HG03565 (cell line): ENCODE results near the gene GRK3.
"Not testable (repeated sequence)": the region's sequence is repeated elsewhere in the genome, so short reads cannot be mapped to it uniquely, and the experiment has no call there.

Experiments
- ATAC-seq: cut with Tn5 transposase; IDR thresholded peaks from one replicate; pipeline ENCODE4 v1.9.1; 2021; ENCODE audit warnings: mild to moderate bottlenecking, moderate library complexity; ENCODE audit not compliant: unreplicated experiment

The GRK3 gene

GRCh38 chr22:25694196-25694907, 129.9 kb downstream of the GRK3 start:
- no peak for ATAC-seq

GRCh38 chr22:25695146-25695545, 130.7 kb downstream of the GRK3 start:
- no peak for ATAC-seq

GRCh38 chr22:25696763-25697162, 132.3 kb downstream of the GRK3 start:
- no peak for ATAC-seq

GRCh38 chr22:25697181-25697664, 132.7 kb downstream of the GRK3 start:
- no peak for ATAC-seq

- ATAC-seq: no peak
Observed at GRCh38 chr22:25697978-25698377, 133.5 kb downstream of the GRK3 start.

- no peak for ATAC-seq
Observed at GRCh38 chr22:25698461-25698860, 134.0 kb downstream of the GRK3 start.

- ATAC-seq: no peak
Observed at GRCh38 chr22:25698978-25699377, 134.5 kb downstream of the GRK3 start.

GRCh38 chr22:25701056-25701780, 136.7 kb downstream of the GRK3 start:
- ATAC-seq: no peak

- no peak for ATAC-seq
Observed at GRCh38 chr22:25702040-25702439, 137.6 kb downstream of the GRK3 start.

GRCh38 chr22:25702571-25703167, 138.2 kb downstream of the GRK3 start:
- no peak for ATAC-seq

GRCh38 chr22:25704701-25705100, 140.2 kb downstream of the GRK3 start:
- ATAC-seq: no peak

GRCh38 chr22:25706197-25706596, 141.7 kb downstream of the GRK3 start:
- ATAC-seq: no peak

- ATAC-seq: not testable (repeated sequence)
Observed at GRCh38 chr22:25708430-25708829, 144.0 kb downstream of the GRK3 start.

- no peak for ATAC-seq
Observed at GRCh38 chr22:25709758-25710157, 145.3 kb downstream of the GRK3 start.

- no peak for ATAC-seq
Observed at GRCh38 chr22:25710501-25710900, 146.0 kb downstream of the GRK3 start.

- ATAC-seq: no peak
Observed at GRCh38 chr22:25711491-25711890, 147.0 kb downstream of the GRK3 start.

- no peak for ATAC-seq
Observed at GRCh38 chr22:25712661-25713400, 148.4 kb downstream of the GRK3 start.

- ATAC-seq: no peak
Observed at GRCh38 chr22:25714070-25714469, 149.6 kb downstream of the GRK3 start.

- no peak for ATAC-seq
Observed at GRCh38 chr22:25714739-25715138, 150.3 kb downstream of the GRK3 start.

GRCh38 chr22:25716637-25717036, 152.2 kb downstream of the GRK3 start:
- no peak for ATAC-seq

GRCh38 chr22:25718135-25718840, 153.8 kb downstream of the GRK3 start:
- no peak for ATAC-seq
